Measurements from ENCODE around the gene OR4X1. TPM values are rescaled to one million over a fixed set of nuclear protein-coding genes. Genes with fewer than 3 reads are reported as not detected.
A peak's percentile ranks its signal among the peaks of the same experiment; 100 is the strongest.
"Not testable (repeated sequence)": the region's sequence is repeated elsewhere in the genome, so short reads cannot be mapped to it uniquely, and the experiment has no call there.

OR4X1 gene
- total and polyA plus RNA-seq, 4 donors, result not detected

- Histone ChIP-seq H3K27me3 (ENCODE audit: control insufficient read depth in 1 of 2, insufficient read depth in 2 of 2, low read length in 1 of 2) (no peaks in the 10 kb centered on the region), H3K4me1 (ENCODE audit: control insufficient read depth in 1 of 2, insufficient read depth in 2 of 2, low read length in 2 of 2) (no peaks in the 10 kb centered on the region), H3K36me3 (ENCODE audit: control insufficient read depth in 1 of 2, insufficient read depth in 2 of 2, low read length in 1 of 2) (no peaks in the 10 kb centered on the region), H3K27ac (ENCODE audit: low read depth in 1 of 2, low read length in 2 of 2) (no peak overlapping the region), H3K4me3 (ENCODE audit: low read length in 2 of 2) (no peak overlapping the region), H3K9me3 (ENCODE audit: control insufficient read depth, low read length) (no peaks in the 10 kb centered on the region)
- intact Hi-C loops (cut with DNase I), result no loop called here
- ATAC-seq (ENCODE audit: low FRiP score), result no peak
- no peak for DNase-seq
- WGBS, 2 donors, result 67 to 69% methylated on average over 3 of the region's 3 CpGs
Measured at GRCh38 chr11:48270621-48271020, 7.0 kb downstream of the OR4X1 start.

GRCh38 chr11:48272606-48273005, 8.9 kb downstream of the OR4X1 start:
- Histone ChIP-seq H3K36me3 (ENCODE audit: control insufficient read depth in 1 of 2, insufficient read depth in 2 of 2, low read length in 1 of 2) (no peaks in the 10 kb centered on the region), H3K27ac (ENCODE audit: low read depth in 1 of 2, low read length in 2 of 2) (no peak overlapping the region), H3K4me3 (ENCODE audit: low read length in 2 of 2) (no peak overlapping the region), H3K27me3 (ENCODE audit: control insufficient read depth in 1 of 2, insufficient read depth in 2 of 2, low read length in 1 of 2) (no peaks in the 10 kb centered on the region), H3K4me1 (ENCODE audit: control insufficient read depth in 1 of 2, insufficient read depth in 2 of 2, low read length in 2 of 2) (no peaks in the 10 kb centered on the region), H3K9me3 (ENCODE audit: control insufficient read depth, low read length) (no peaks in the 10 kb centered on the region)
- intact Hi-C loops (cut with DNase I), result no loop called here
- DNase-seq (no peak), ATAC-seq (ENCODE audit: low FRiP score) (no peak)
- 14 to 39% methylated on average over 1 of the region's 1 CpG for WGBS, 2 donors

GRCh38 chr11:48305923-48306322, 42.3 kb downstream of the OR4X1 start, which contains the start of gene OR4S1:
Gene OR4S1 (plus strand): TSS chr11:48306223. CDS start chr11:48306223, 0 bp downstream.
- 45 to 50% methylated on average over 1 of the region's 1 CpG for WGBS, 2 donors
- Histone ChIP-seq H3K36me3 (ENCODE audit: control insufficient read depth in 1 of 2, insufficient read depth in 2 of 2, low read length in 1 of 2) (no peaks in the 10 kb centered on the region), H3K27me3 (ENCODE audit: control insufficient read depth in 1 of 2, insufficient read depth in 2 of 2, low read length in 1 of 2) (no peaks in the 10 kb centered on the region), H3K9me3 (ENCODE audit: control insufficient read depth, low read length) (no peaks in the 10 kb centered on the region), H3K27ac (ENCODE audit: low read depth in 1 of 2, low read length in 2 of 2) (no peak within 1 kb of the TSS), H3K4me3 (ENCODE audit: low read length in 2 of 2) (no peak within 1 kb of the TSS), H3K4me1 (ENCODE audit: control insufficient read depth in 1 of 2, insufficient read depth in 2 of 2, low read length in 2 of 2) (peaks cover 0 to 2% of the 10 kb centered on the region in 2 donors)
- no peak for ATAC-seq (ENCODE audit: low FRiP score)
- no peak for DNase-seq
- intact Hi-C loops (cut with DNase I), result no loop called here

GRCh38 chr11:48307760-48308386, 44.2 kb downstream of the OR4X1 start:
- DNase-seq (peak in 1 of 2 donors; percentile 49), ATAC-seq (ENCODE audit: low FRiP score) (no peak)
- no peaks in the 10 kb centered on the region for H3K36me3 ChIP-seq (ENCODE audit: control insufficient read depth in 1 of 2, insufficient read depth in 2 of 2, low read length in 1 of 2)
- intact Hi-C loops (cut with DNase I), result no loop called here
- peaks cover 0 to 2% of the 10 kb centered on the region in 2 donors for H3K4me1 ChIP-seq (ENCODE audit: control insufficient read depth in 1 of 2, insufficient read depth in 2 of 2, low read length in 2 of 2)
- no peak overlapping the region for H3K4me3 ChIP-seq (ENCODE audit: low read length in 2 of 2)
- no peak overlapping the region for H3K27ac ChIP-seq (ENCODE audit: low read depth in 1 of 2, low read length in 2 of 2)
- 23 to 25% methylated on average over 5 of the region's 5 CpGs for WGBS, 2 donors
- H3K27me3 ChIP-seq (ENCODE audit: control insufficient read depth in 1 of 2, insufficient read depth in 2 of 2, low read length in 1 of 2), result no peaks in the 10 kb centered on the region
- H3K9me3 ChIP-seq (ENCODE audit: control insufficient read depth, low read length), result no peaks in the 10 kb centered on the region

GRCh38 chr11:48313590-48313989, 49.9 kb downstream of the OR4X1 start:
- H3K4me3 ChIP-seq (ENCODE audit: low read length in 2 of 2); DNase-seq: not testable (repeated sequence)

More at GRCh38 chr11:48313590-48313989, 49.9 kb downstream of the OR4X1 start:
- H3K4me1 ChIP-seq (ENCODE audit: control insufficient read depth in 1 of 2, insufficient read depth in 2 of 2, low read length in 2 of 2); ATAC-seq (ENCODE audit: low FRiP score); intact Hi-C loops (cut with DNase I); H3K27ac ChIP-seq (ENCODE audit: low read depth in 1 of 2, low read length in 2 of 2); H3K36me3 ChIP-seq (ENCODE audit: control insufficient read depth in 1 of 2, insufficient read depth in 2 of 2, low read length in 1 of 2); H3K9me3 ChIP-seq (ENCODE audit: control insufficient read depth, low read length); H3K27me3 ChIP-seq (ENCODE audit: control insufficient read depth in 1 of 2, insufficient read depth in 2 of 2, low read length in 1 of 2): not testable (repeated sequence)
- WGBS, 2 donors, result 51 to 66% methylated on average over 2 of the region's 2 CpGs

Other genes with a start within 250 kb of the OR4X1 start
- not detected for gene OR4B1, start 47.1 kb upstream of the OR4X1 start, total RNA-seq
- gene OR4B1, start 47.1 kb upstream of the OR4X1 start, polyA plus RNA-seq, result not detected
- not detected for gene OR4X2, start 18.8 kb upstream of the OR4X1 start, total RNA-seq
- gene OR4X2, start 18.8 kb upstream of the OR4X1 start, polyA plus RNA-seq, result not detected
- not detected for gene OR4S1, start 42.4 kb downstream of the OR4X1 start, total RNA-seq
- gene OR4S1, start 42.4 kb downstream of the OR4X1 start, polyA plus RNA-seq, result not detected
- not detected for gene OR4C3, start 61.1 kb downstream of the OR4X1 start, total RNA-seq
- gene OR4C3, start 61.1 kb downstream of the OR4X1 start, polyA plus RNA-seq, result not detected
- not detected for gene OR4C5, start 102.6 kb downstream of the OR4X1 start, total RNA-seq
- not detected for gene OR4C5, start 102.6 kb downstream of the OR4X1 start, polyA plus RNA-seq
- not detected for gene OR4A47, start 224.9 kb downstream of the OR4X1 start, total RNA-seq
- gene OR4A47, start 224.9 kb downstream of the OR4X1 start, polyA plus RNA-seq, result not detected